Jurkat, Clone E6-1 (cell line): ENCODE measurements around the gene PODXL.
"Not testable (repeated sequence)": the region's sequence is repeated elsewhere in the genome, so short reads cannot be mapped to it uniquely, and the experiment has no call there.

Experiments used
- DNase-seq: peaks from one replicate; pipeline ENCODE4 v3.0.0-alpha.2; 2011; ENCODE audit warnings: low read depth, low spot score
- H3K4me3 ChIP-seq: 2 replicates; pipeline ENCODE4 v1.5.1; 2011; ENCODE audit warnings: mild to moderate bottlenecking, low read length, control low read depth, moderate library complexity

PODXL gene

DNA sequence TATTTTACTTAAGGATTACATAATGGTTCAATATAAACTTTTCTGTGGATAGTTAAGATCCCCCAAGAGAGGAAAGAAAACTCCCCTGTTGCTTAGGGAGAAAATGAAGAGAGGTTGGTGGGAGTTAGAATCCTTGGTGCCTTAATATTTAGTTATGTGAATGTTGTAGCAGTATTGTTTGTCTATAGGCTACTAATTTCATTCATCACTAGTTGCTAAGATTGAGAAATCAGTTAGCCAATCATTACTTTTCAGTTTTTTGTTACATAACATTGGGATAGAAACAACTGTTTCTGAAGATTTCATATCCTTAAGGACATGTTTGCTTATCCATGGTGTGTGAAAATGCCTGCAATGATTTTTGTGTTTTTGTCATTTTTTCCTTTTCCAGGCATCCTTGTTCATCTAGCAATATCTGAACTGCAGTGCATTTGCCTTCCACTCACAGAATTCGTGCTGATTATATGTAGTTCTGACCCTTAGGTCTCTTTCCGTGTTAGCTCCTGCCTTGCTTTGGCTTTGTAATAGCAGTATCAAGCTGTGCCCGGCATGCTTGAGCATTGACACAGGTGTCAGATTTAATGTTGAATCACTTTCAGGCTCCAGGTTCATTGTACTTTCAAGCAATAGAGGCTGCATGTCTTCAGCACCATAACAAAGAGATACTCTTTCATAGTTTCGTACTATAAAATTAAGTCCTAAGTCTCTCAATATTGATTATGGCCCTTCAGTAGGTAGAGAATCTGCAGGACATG lies 85.0 kb downstream of the PODXL start:
- no peak overlapping the region for H3K4me3 ChIP-seq
- DNase-seq: no peak

DNA sequence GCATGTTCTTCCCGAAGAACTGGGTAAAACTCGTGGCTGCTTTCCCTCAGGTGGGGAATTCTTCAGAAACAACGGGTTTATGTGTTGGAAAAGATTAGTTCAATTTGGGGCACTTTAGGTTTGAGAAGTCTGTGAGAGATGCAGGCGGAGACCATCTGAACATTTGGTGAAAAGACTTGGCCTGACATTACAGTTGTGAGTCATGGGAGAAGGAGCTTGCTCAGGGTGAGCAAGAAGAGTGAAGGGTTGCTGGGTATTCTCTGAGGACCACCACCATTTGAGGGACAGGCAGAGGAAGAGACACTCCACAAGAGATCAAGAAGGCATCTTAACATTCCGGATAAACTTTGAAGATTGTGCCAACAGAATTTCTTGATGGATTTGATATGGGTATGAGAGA lies 88.6 kb downstream of the PODXL start:
- no peak overlapping the region for H3K4me3 ChIP-seq
- DNase-seq: no peak

DNA sequence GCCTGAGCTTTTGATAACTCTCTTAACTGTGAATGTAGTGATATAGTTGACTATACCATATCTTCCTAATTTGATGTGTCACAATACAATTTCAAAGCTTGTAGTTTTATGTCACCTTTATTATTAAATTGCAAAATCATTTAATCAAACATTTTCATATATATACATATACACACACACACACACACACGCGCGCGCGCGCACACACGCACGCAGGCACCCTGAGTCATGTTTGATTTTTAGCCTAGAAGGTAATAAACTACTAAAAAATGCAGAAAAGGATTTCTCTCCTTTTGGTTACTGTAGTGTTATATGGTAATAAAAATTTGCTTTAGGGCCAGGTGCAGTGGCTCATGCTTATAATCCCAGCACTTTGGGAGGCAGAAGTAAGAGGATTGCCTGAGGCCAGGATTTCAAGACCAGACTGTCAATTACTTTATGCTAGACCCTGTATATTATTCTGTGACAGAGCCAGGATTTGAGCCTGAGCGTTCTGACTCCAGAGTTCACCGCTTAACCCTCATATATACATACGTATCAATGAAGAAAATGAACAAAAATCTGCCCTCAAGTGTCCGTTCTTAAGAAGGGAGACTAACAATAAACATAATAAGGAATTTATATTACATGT lies 89.6 kb downstream of the PODXL start:
- H3K4me3 ChIP-seq: no peak overlapping the region
- DNase-seq: no peak

DNA sequence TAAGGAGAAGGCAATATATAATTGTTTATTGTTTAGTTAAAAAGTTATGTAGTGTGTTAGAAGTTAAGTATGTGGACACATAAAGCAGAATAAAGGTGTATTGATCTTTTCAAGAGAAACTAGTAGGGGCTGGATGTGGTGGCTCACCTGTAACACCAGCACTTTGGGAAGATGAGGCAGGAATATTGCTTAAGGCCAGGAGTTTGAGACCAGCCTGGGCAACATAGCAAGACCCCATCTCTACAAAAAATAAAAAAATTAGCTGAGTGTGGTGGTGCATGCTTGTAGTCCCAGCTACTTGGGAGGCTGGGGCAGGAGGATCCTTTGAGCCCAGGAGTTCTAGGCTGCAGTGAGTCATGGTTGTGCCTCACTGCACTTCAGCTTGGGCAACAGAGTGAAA lies 93.7 kb downstream of the PODXL start:
- not testable (repeated sequence) for H3K4me3 ChIP-seq, DNase-seq

DNA sequence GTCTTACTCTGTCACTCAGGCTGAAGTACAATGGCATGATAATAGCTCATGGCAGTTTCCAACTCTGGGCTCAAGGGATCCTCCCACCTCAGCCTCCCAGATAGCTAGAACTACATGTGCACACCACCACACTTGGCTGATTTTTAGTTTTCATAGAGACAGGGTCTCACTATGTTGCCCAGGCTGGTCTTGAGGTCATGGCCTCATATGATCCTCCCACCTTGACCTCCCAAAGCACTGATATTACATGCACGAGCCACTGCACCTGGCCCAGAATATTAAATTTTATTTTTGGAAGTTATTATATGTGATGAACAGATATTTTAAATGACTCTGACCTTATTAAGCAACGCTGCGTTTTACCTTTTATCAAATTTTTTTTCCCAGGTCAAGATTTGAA lies 94.4 kb downstream of the PODXL start:
- no peak overlapping the region for H3K4me3 ChIP-seq
- no peak for DNase-seq

DNA sequence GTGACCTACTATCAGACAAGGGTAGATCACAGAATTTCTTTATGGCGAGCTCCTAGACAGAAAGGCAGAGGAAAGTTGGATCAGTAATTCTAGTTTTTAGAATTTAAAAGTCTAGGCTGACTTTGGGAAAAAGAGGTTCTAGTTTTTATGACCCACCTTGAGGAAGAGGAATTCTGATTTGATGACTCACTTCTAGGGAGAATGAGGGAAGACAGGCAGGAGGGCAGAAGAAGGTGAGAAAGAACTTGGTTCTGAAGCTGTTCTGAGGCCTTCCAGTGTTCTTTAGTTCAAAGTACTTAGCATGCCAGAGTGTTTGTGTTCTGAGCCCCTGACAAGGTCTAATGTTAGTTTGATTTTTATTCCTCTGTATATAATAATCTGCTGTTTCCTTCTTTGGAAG lies 97.2 kb downstream of the PODXL start:
- no peak for DNase-seq
- H3K4me3 ChIP-seq: no peak overlapping the region

DNA sequence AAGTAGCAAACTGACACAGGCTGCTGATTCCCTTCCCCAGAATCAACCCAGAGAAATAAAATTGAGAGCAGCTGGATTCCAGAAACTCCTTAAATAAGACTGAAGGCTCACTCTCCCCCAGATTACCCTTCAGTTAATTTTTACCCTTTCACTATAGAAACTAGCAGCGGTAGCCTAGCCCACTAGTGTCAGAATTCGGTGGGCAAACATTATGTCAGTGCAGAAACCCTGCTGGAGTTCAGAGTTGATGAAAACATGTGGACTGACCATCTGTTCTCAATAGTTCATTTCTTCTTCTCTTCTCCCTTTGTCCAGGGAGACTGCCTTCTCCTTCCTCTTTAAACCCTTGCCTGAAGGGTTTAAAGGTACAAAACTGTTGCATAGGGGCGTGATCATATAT lies 100.1 kb downstream of the PODXL start:
- no peak for DNase-seq
- no peak overlapping the region for H3K4me3 ChIP-seq

DNA sequence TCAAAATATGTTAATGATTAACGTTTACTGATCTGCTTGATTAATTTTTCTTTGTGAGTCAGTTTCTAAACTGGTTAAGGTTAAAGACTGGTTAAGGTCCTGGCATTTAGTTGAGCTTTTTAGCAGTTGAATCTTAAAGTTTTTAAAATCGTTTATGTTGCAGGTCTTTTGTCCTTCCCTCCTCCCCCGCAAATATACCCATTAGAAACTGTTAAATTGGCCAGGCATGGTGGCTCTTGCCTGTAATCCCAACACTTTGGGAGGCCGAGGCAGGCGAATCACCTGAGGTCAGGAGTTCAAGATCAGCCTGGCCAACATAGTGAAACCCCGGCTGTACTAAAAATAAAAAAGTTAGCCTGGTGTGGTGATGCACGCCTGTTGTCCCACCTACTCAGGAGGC lies 100.9 kb downstream of the PODXL start:
- H3K4me3 ChIP-seq: no peak overlapping the region
- no peak for DNase-seq

DNA sequence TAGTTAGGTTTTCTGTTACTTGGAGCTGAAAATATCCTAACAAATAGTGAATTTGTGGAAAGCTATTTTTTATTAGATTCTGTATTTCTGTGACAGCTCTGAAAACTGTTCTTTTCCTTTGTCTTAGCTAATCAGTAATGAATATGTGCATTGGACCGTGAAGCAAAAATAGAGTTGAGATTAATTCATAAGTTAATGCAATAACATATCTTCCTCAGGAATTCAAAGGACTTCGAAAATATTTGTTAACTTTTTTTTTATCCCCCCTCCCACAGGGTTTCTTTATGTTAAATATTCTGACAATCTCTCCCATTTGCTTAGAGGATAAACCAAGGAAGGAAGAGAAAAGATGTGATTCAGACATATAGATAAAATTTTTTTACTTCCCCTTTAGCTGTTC lies 101.4 kb downstream of the PODXL start:
- no peak overlapping the region for H3K4me3 ChIP-seq
- DNase-seq: no peak

DNA sequence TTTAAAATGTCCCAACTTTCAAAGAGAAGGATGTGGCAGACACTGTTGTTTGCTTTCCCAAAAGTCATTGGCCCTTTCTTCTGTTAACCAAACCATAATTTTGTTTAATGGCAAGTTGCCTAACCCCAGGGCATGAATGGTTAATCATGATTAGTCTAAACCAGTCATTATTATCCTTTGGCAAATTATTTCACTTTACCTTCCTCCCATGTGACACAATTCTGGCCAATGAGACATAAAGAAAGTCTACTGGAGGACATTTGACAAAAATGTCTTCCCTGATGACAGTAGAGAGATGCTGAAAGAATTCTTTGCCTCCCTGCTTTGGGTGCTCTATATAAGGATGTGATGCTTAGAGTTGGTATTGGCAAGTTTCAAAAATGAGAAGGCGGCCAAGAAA lies 101.9 kb downstream of the PODXL start:
- no peak for DNase-seq
- H3K4me3 ChIP-seq: no peak overlapping the region
